Measurements from ENCODE around the gene PCDH9.
A peak's percentile ranks its signal among the peaks of the same experiment; 100 is the strongest.

The PCDH9 gene

GRCh38 chr13:67238277-67238859 lies 8.2 kb upstream of the PCDH9 start:
- H3K9me3 ChIP-seq (ENCODE audit: severe bottlenecking): no peaks in the 10 kb centered on the region
- H3K36me3 ChIP-seq (ENCODE audit: low read depth): 0 out of 2 replicates have a peak, but pooled peaks cover 3% of the 10 kb centered on the region
- no peaks in the 10 kb centered on the region for H3K4me1 ChIP-seq (ENCODE audit: insufficient read depth, poor library complexity, severe bottlenecking)
- DNase-seq (ENCODE audit: low spot score): no peak
- no peaks in the 10 kb centered on the region for H3K27me3 ChIP-seq (ENCODE audit: insufficient read depth, poor library complexity, severe bottlenecking)
- no peak overlapping the region for H3K4me3 ChIP-seq (ENCODE audit: severe bottlenecking)
- no peak overlapping the region for H3K27ac ChIP-seq (ENCODE audit: poor library complexity, severe bottlenecking)
- no peak for ATAC-seq (ENCODE audit: low read depth)
- peak; percentile 84 for TF ChIP-seq CTCF (IDR thresholded peaks at IDR 0.05; ENCODE audit: poor library complexity, severe bottlenecking)

- H3K36me3 ChIP-seq (ENCODE audit: low read depth): 0 out of 2 replicates have a peak, but pooled peaks cover 3% of the 10 kb centered on the region
- H3K27me3 ChIP-seq (ENCODE audit: insufficient read depth, poor library complexity, severe bottlenecking): no peaks in the 10 kb centered on the region
- DNase-seq (ENCODE audit: low spot score) (no peak), ATAC-seq (ENCODE audit: low read depth) (no peak)
- no peak overlapping the region for H3K27ac ChIP-seq (ENCODE audit: poor library complexity, severe bottlenecking)
- H3K9me3 ChIP-seq (ENCODE audit: severe bottlenecking): no peaks in the 10 kb centered on the region
- no peak overlapping the region for H3K4me3 ChIP-seq (ENCODE audit: severe bottlenecking)
- no peak for TF ChIP-seq CTCF (IDR thresholded peaks at IDR 0.05; ENCODE audit: poor library complexity, severe bottlenecking)
- H3K4me1 ChIP-seq (ENCODE audit: insufficient read depth, poor library complexity, severe bottlenecking): peaks cover 8% of the 10 kb centered on the region
Observed at GRCh38 chr13:67235265-67235664, 5.1 kb upstream of the PCDH9 start.

- no peaks in the 10 kb centered on the region for H3K9me3 ChIP-seq (ENCODE audit: severe bottlenecking)
- H3K4me1 ChIP-seq (ENCODE audit: insufficient read depth, poor library complexity, severe bottlenecking): peaks cover 11% of the 10 kb centered on the region
- DNase-seq (ENCODE audit: low spot score): no peak
- no peak overlapping the region for H3K27ac ChIP-seq (ENCODE audit: poor library complexity, severe bottlenecking)
- TF ChIP-seq CTCF (IDR thresholded peaks at IDR 0.05; ENCODE audit: poor library complexity, severe bottlenecking): no peak
- H3K36me3 ChIP-seq (ENCODE audit: low read depth): no peaks in the 10 kb centered on the region
- no peak for ATAC-seq (ENCODE audit: low read depth)
- no peaks in the 10 kb centered on the region for H3K27me3 ChIP-seq (ENCODE audit: insufficient read depth, poor library complexity, severe bottlenecking)
- H3K4me3 ChIP-seq (ENCODE audit: severe bottlenecking): no peak overlapping the region
Observed at GRCh38 chr13:67232384-67232783, 2.2 kb upstream of the PCDH9 start.

GRCh38 chr13:67231289-67232000 lies 1.3 kb upstream of the PCDH9 start:
- peak overlapping the region; percentile 64 for H3K27ac ChIP-seq (ENCODE audit: poor library complexity, severe bottlenecking)
- H3K4me3 ChIP-seq (ENCODE audit: severe bottlenecking): peak overlapping the region; percentile 83
- no peak for DNase-seq (ENCODE audit: low spot score)

More at GRCh38 chr13:67231289-67232000, 1.3 kb upstream of the PCDH9 start:
- no peak for TF ChIP-seq CTCF (IDR thresholded peaks at IDR 0.05; ENCODE audit: poor library complexity, severe bottlenecking)
- Histone ChIP-seq H3K9me3 (ENCODE audit: severe bottlenecking) (no peaks in the 10 kb centered on the region), H3K4me1 (ENCODE audit: insufficient read depth, poor library complexity, severe bottlenecking) (peaks cover 11% of the 10 kb centered on the region), H3K27me3 (ENCODE audit: insufficient read depth, poor library complexity, severe bottlenecking) (no peaks in the 10 kb centered on the region), H3K36me3 (ENCODE audit: low read depth) (no peaks in the 10 kb centered on the region)
- no peak for ATAC-seq (ENCODE audit: low read depth)
